Measurements from ENCODE around the gene ITPR1.

- TF ChIP-seq RAD21 (IDR thresholded peaks at IDR 0.05; ENCODE audit: low read length) (no peak), POLR2A (IDR thresholded peaks at IDR 0.05; ENCODE audit: low read depth, low read length) (no peak), USF2 (IDR thresholded peaks at IDR 0.05; ENCODE audit: low read depth, low read length) (no peak)
These were observed 80.0 kb downstream of the ITPR1 start for GRCh38 chr3:4573153-4573552.
